HUES48 (cell line): Measurements from ENCODE around the gene LIPH.

ENCODE experiments used
- H3K27ac ChIP-seq: one replicate; pipeline ENCODE4 v1.7.0; 2013; ENCODE audit warnings: low read depth, low read length, inconsistent platforms
- H3K27me3 ChIP-seq: 2 replicates; pipeline ENCODE4 v1.6.1; 2013; ENCODE audit warnings: mild to moderate bottlenecking, low read length; ENCODE audit not compliant: control insufficient read depth, insufficient read depth
- H3K36me3 ChIP-seq: 2 replicates; pipeline ENCODE4 v1.6.1; 2013; ENCODE audit warnings: low read length; ENCODE audit not compliant: control insufficient read depth, insufficient read depth
- H3K4me1 ChIP-seq: 2 replicates; pipeline ENCODE4 v1.6.1; 2013; ENCODE audit warnings: mild to moderate bottlenecking, low read length; ENCODE audit not compliant: control insufficient read depth, insufficient read depth
- H3K4me3 ChIP-seq: 2 replicates; pipeline ENCODE4 v1.5.1; 2013; ENCODE audit warnings: mild to moderate bottlenecking, low read depth, low read length
- H3K9ac ChIP-seq: 2 replicates; pipeline ENCODE4 v1.6.1; 2013; ENCODE audit warnings: mild to moderate bottlenecking, low read depth, low read length, moderate library complexity
- H3K9me3 ChIP-seq: 2 replicates; pipeline ENCODE4 v1.6.1; 2013; ENCODE audit warnings: low read length; ENCODE audit not compliant: control insufficient read depth, insufficient read depth

The LIPH gene

DNA sequence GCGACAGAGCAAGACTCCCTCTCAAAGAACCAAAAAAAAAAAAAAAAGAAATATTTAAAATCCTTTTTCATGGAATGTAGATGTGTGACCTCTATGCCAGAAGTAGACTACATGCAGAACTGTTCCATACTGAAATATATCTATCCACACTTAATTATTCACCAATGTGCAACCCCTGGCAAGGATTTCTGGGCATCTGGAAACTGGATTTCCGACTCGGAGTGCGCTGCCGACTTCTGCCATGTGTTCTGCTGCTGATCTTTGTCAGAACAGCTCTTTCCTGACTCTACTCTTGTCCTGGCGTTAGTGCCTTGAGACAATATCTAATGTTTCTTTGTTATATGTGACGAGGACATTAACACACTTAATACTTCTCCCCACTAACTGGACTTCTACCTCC, 11.7 kb downstream of the LIPH start:
- H3K27ac ChIP-seq, result no peak overlapping the region
- H3K9ac ChIP-seq, result no peak overlapping the region
- H3K4me3 ChIP-seq, result no peak overlapping the region
- H3K27me3 ChIP-seq, result no peaks in the 10 kb centered on the region
- H3K36me3 ChIP-seq, result no peaks in the 10 kb centered on the region
- H3K9me3 ChIP-seq, result no peaks in the 10 kb centered on the region
- H3K4me1 ChIP-seq, result no peaks in the 10 kb centered on the region

DNA sequence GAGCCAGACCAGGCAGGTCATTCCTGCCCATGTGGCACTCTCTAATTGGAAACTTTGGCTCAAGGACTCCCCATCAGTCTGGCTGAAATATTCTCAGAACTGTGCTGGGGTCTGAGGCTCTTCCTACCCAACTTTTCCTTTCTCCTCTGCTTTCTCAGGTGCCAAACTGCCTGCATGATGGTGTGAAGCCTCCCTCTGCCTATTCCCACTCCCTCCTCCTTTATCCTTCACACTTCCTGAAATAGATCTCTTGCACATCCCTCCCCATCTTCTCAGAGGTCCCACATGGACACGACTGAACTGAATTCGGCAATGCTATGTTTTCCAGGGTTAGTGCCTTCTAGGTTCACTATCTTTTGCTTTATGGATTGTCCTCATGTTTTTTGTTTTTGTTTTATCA, 12.5 kb downstream of the LIPH start:
- no peak overlapping the region for H3K4me3 ChIP-seq
- no peaks in the 10 kb centered on the region for H3K4me1 ChIP-seq

DNA sequence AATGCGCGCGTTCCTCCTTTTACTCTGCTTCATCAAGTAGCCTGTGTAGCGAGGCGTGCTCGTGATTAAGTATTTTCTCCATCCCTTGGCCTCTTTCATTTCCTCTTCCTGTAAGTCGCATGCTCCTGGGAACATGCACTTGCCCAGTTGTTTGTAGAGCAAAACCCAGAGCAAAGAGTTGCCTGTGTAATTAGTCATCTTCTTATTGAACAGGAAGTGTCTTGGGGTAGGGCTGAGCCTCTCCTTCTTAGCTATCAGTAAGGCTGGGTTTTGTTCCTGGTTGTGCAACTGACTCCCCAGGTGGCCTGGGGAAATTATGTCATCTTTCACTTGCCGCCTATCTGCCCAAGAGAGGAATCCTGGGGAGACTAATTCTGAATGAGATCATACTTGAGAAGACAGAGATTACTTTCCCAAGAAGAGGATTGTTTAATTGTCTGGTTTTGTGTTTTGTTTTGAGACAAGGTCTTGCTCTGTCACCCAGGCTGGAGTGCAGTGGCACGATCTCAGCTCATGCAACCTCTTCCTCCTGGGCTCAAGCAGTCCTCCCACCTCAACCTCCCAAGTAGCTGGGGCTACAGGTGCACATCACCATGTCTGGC, 14.9 kb downstream of the LIPH start:
- Histone ChIP-seq H3K27me3 (no peaks in the 10 kb centered on the region), H3K4me1 (no peaks in the 10 kb centered on the region), H3K4me3 (no peak overlapping the region), H3K27ac (no peak overlapping the region), H3K9ac (no peak overlapping the region), H3K36me3 (no peaks in the 10 kb centered on the region), H3K9me3 (no peaks in the 10 kb centered on the region)

More for the DNA sequence above, 12.5 kb downstream of the LIPH start:
- H3K36me3 ChIP-seq, result no peaks in the 10 kb centered on the region
- no peaks in the 10 kb centered on the region for H3K9me3 ChIP-seq
- no peaks in the 10 kb centered on the region for H3K27me3 ChIP-seq
- no peak overlapping the region for H3K9ac ChIP-seq
- no peak overlapping the region for H3K27ac ChIP-seq

DNA sequence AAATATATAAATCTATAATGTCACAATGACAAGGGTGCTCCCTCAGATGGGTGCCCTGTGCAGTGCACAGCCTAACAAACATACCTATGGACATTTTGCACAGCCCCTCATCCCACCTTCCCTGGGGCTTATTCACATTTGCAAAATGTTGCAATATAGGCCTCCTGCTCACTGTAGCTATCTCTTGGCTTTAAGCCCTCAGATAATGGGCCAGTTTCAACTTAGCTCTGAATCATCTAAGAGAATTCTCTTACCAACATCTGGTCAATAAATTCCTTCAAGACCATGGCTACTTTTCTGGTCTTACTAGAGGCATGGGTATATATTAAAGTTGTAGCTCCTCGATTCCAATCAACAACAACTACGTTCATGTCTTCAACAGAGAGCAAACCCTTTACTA, 17.9 kb downstream of the LIPH start:
- Histone ChIP-seq H3K4me3 (no peak overlapping the region), H3K9me3 (no peaks in the 10 kb centered on the region), H3K4me1 (no peaks in the 10 kb centered on the region), H3K9ac (no peak overlapping the region), H3K27ac (no peak overlapping the region), H3K27me3 (no peaks in the 10 kb centered on the region), H3K36me3 (no peaks in the 10 kb centered on the region)

DNA sequence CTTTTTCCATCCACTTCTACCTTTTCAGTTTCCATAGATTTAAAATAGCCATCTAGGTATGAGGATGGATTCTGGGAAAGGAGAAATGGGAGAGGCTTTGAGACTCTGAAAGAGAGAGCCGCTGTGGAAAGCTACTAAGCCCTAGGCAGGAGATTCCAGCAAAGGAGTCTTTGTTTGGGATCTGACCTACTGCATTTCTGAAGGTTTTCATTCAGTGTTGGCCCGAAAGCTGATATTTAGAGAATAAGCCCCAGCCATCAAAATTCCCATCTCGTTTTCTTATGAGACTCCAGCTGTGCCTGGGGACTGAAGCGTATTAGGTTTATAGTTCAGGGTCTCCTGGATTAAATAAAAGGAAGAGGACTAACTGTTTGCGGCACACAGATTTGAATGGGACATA, 19.5 kb downstream of the LIPH start:
- Histone ChIP-seq H3K4me3 (no peak overlapping the region), H3K36me3 (no peaks in the 10 kb centered on the region), H3K9me3 (no peaks in the 10 kb centered on the region), H3K27ac (no peak overlapping the region), H3K9ac (no peak overlapping the region), H3K4me1 (no peaks in the 10 kb centered on the region), H3K27me3 (no peaks in the 10 kb centered on the region)

DNA sequence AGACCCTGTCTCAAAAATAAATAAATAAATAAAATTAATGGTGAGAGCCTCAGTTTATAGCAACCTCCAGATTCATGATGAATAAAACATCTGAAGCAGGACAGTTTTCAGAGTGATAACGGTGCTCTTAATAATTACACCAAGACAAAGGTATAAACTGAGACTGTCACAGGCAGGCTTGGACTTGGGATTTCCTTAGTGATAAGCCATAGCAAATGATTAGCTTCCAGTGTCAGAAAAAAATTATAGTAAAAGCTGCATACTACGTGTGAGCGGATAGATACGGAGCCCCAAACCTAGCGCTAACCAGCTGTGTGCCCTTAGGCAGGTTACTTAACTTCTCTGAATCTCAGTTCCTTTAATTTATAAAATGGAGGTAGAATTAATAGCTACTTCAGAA, 21.5 kb downstream of the LIPH start:
- Histone ChIP-seq H3K4me3 (no peak overlapping the region), H3K36me3 (no peaks in the 10 kb centered on the region), H3K9ac (no peak overlapping the region), H3K27ac (no peak overlapping the region), H3K9me3 (no peaks in the 10 kb centered on the region), H3K4me1 (no peaks in the 10 kb centered on the region), H3K27me3 (no peaks in the 10 kb centered on the region)

DNA sequence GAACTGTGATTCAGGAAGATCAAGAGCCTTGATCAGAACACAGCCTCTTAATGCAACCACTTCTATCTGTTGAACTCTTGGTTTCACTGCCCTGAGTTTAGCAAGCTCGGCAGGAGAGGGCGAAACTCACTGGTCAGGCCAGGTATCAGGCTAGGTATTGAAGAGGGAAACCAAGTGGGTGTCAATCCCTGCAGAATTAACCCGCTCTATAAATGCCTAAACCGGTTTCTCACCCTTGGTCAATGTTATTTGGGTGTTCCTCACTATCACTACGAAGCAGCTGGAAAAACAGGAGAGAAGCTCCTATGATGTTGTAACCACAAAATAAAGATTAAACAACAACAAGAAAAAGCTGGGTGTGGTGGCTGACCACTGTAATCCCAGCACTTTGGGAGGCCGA, 23.9 kb downstream of the LIPH start:
- Histone ChIP-seq H3K27ac (no peak overlapping the region), H3K9me3 (no peaks in the 10 kb centered on the region), H3K27me3 (no peaks in the 10 kb centered on the region), H3K36me3 (no peaks in the 10 kb centered on the region), H3K4me1 (no peaks in the 10 kb centered on the region), H3K9ac (no peak overlapping the region), H3K4me3 (no peak overlapping the region)

DNA sequence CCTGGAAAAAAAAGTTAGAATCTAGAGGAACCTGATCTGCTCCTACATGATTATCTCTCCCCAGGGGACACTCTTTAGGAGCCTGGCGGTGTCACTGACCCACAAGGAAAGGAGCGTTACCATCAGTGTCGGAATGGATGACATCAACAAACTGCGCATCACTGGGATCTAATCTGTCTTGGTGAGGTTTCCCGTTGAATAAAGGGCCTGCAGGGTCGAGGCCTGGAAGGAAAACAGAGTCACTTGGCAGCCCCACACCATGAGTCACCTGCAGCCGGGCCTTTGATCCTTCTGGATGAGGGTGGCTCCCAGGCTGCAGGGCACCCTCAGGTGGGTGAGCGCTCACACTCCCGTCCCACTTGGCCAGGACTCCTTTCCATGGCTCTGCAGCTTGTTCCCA, 25.0 kb downstream of the LIPH start:
- H3K27ac ChIP-seq, result no peak overlapping the region
- H3K9ac ChIP-seq, result no peak overlapping the region
- H3K4me3 ChIP-seq, result no peak overlapping the region
- no peaks in the 10 kb centered on the region for H3K27me3 ChIP-seq
- no peaks in the 10 kb centered on the region for H3K36me3 ChIP-seq
- H3K9me3 ChIP-seq, result no peaks in the 10 kb centered on the region
- no peaks in the 10 kb centered on the region for H3K4me1 ChIP-seq

DNA sequence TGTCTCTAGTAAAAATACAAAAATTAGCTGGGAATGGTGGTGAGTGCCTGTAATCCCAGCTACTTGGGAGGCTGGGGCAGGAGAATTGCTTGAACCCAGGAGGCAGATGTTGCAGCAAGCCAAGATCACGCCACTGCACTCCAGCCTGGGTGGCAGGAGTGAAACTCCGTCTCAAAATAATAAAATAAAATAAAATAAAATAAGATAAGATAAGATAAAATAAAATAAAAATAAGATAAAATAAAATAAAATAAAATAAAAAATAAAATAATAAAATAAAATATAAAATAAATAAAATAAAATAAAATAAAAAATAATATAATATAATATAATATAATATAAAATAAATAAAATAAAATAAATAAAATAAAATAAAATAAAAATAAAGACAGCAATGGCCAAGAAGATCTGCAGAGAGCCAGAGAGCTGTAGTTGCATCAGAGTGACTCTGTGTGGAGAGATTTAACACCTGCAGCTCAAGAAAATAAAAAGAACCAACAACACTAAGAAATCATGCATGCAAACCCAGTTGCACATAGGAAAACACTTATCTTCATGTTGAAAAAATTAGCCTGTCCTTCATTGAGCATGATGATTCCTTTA, 25.9 kb downstream of the LIPH start:
- no peaks in the 10 kb centered on the region for H3K27me3 ChIP-seq
- no peak overlapping the region for H3K27ac ChIP-seq
- H3K4me1 ChIP-seq, result no peaks in the 10 kb centered on the region
- H3K9ac ChIP-seq, result no peak overlapping the region
- H3K36me3 ChIP-seq, result no peaks in the 10 kb centered on the region
- H3K4me3 ChIP-seq, result no peak overlapping the region
- no peaks in the 10 kb centered on the region for H3K9me3 ChIP-seq

DNA sequence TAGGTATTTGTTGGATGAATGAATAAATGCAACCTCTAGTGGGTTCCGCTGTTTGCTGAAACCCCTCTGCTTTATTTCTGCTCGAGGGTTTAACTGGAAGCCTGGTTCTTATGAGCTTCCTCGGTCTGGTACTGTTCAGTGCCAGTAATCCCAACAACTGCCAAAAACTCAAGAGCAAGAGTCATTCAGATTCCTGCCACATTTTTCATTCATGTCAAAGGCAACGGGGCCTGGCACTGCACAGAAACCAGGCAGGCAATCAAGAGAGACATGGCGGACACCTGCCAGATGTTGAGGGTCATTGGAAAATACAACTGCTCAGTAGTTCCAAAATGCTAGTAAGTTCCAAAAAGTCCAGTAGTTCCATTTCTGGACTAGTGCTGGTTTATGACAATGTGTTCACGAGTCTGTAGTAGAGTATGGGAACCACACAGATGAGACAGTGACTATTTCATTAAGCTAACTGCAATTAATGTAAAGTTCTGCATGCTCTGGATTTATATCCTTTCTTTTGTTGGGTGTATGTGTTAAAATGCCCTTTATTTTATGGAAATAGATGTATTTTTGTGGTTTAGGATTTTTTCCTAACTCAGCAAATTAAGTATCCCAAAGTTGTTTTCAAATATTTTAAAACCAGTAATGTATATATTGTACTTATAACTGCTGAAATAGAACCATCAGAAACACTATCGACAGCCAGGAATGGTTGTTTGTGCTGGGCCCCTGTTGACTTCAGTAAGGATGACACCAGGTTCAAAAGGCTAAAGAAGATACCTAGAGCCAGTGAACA, 30.8 kb downstream of the LIPH start:
- H3K4me3 ChIP-seq, result no peak overlapping the region
- H3K27ac ChIP-seq, result no peak overlapping the region
- H3K4me1 ChIP-seq, result no peaks in the 10 kb centered on the region
- no peaks in the 10 kb centered on the region for H3K27me3 ChIP-seq
- H3K9me3 ChIP-seq, result no peaks in the 10 kb centered on the region
- H3K9ac ChIP-seq, result no peak overlapping the region
- no peaks in the 10 kb centered on the region for H3K36me3 ChIP-seq

DNA sequence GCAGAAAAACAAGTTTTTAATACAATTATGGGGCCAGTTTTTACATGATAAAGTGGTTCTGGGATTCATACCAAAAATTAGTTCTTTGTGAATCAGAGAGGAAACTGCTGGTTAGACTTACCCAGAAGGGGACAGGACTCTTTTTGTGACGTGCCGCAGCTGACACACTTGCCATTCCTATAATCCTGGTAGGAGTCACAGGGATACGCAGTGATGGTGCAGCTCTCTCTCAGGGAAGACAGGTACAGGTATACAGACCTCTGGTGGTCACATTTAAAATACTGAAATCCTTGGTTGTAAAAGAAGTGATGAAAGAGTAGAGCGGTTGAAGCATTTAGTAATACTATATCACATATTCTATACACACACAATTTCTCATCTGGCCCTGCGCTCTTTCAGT, 33.4 kb downstream of the LIPH start:
- Histone ChIP-seq H3K9me3 (no peaks in the 10 kb centered on the region), H3K9ac (no peak overlapping the region), H3K36me3 (no peaks in the 10 kb centered on the region), H3K4me1 (no peaks in the 10 kb centered on the region), H3K27me3 (no peaks in the 10 kb centered on the region), H3K27ac (no peak overlapping the region), H3K4me3 (no peak overlapping the region)
